NOMO-1 treated with DMSO at 0.1 percent for 48 hours (cell line): ENCODE measurements around the gene CAMP.
A peak's percentile ranks its signal among the peaks of the same experiment; 100 is the strongest.
"Not testable (repeated sequence)": the region's sequence is repeated elsewhere in the genome, so short reads cannot be mapped to it uniquely, and the experiment has no call there.

Experiments used
- DNase-seq: peaks from one replicate; lab custom pipeline; 2025; ENCODE audit not compliant: unreplicated experiment; lab: John Stamatoyannopoulos, UW

CAMP gene

DNA sequence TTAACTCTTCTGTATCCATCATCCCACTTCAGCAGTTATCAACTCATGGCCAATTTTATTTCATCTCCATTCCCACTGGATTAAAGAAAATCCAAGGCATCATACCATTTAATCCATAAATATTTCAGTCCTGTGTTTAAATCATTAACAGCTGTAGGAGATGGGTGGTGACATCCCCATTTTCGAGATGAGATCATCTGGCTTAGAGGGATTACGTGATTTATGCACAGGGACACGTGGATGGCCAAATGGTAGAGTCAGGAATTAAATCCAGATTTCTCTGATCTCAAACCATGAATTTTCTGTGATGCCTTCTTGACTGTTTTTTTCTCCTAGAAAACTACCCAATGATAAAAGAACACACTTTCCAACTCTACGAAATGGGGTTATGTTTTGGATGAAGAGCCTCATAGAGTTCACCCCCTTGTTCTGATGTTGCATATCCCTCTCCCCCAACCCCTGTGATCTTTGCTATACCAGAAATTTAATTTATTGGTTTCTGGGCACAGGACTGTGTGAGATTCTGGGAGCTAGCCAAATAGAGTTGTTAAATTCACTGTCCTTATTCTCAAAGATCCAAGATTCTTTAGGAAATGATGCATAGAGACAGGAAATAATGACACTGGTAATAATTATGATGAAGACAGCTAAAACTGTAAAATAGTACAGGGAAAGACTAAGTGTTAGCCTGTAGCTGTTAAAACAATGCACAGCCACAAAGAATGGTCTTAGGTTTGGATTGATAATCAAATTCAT is 25.0 kb downstream of the CAMP start:
- DNase-seq, result no peak

DNA sequence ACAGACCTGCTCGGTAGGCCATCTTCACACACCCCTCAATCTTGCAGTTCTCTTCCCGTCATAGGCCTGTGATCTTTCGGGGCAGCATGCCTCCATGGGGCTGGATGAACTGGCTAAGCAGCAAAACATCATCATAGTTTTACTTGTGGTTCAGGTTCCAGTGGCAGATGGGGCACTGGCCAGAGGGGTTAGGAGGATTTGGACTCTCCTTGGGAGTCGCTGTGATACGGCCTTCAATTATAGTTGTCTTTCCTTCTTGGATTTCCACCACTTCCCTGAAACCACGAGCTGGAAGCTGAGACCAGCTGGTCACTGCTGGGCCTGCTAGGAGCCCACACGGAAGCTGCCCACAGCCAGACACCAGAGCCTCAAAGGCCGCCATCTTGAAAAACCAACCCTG is 33.3 kb downstream of the CAMP start:
- no peak for DNase-seq

DNA sequence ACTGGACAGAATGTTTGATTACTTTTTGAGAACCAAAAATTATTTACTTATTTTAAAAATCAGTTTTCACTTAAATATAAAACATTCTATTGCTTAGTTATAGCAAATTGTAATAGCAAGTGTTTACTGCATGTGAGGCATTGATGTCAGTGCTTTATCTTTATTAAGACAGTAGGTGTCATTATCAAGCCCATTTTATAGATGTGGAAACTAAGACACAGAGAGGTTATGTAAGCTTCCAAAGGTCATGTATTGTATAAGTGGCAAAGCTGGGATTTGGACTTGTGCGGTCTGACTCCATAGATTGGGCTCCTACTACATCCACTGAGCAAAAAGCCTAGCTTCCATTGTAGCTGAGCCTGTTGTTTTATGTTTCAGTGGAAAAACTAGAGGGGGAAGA is 35.2 kb downstream of the CAMP start:
- no peak for DNase-seq

DNA sequence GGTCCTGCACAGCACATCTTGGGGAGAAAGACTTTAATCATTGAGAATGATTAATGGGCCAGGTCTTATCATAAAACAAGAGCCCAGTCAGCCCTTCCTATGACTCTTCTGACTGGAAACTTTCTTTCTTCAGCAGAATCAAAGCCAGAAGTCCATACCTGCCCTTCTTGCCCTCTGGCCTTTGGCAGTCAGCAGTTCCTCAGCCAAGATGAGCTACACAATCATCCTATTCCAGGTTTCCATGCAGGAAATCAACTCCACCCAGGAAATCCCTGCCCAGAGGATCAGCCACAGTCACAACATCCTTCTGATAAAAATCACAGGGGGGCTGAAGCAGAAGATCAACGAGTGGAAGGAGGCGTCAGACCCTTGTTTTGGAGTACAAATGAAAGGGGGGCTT is 44.5 kb downstream of the CAMP start:
- no peak for DNase-seq

DNA sequence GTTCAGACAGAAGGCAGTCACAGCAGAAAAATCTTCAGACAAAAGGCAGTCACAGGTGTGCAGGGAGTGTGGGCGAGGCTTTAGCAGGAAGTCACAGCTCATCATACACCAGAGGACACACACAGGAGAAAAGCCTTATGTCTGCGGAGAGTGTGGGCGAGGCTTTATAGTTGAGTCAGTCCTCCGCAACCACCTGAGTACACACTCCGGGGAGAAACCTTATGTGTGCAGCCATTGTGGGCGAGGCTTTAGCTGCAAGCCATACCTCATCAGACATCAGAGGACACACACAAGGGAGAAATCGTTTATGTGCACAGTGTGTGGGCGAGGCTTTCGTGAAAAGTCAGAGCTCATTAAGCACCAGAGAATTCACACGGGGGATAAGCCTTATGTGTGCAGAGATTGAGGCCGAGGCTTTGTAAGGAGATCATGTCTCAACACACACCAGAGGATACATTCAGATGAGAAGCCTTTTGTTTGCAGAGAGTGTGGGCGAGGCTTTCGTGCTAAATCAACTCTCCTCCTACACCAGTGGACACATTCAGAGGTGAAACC is 45.2 kb downstream of the CAMP start:
- DNase-seq, result no peak

DNA sequence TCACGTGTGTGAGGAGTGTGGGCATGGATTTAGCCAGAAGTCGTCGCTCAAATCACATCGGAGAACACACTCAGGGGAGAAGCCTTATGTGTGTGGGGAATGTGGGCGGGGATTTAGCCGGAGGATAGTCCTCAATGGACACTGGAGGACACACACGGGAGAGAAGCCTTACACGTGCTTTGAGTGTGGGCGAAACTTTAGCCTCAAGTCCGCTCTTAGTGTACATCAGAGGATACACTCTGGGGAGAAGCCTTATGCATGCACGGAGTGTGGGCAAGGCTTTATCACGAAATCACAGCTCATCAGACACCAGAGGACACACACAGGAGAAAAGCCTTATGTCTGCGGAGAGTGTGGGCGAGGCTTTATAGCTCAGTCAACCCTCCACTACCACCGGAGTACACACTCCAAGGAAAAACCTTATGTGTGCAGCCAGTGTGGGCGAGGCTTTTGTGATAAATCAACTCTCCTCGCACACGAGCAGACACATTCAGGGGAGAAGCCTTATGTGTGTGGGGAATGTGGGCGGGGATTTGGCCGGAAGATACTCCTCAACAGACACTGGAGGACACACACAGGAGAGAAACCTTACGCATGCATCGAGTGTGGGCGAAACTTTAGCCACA is 45.8 kb downstream of the CAMP start:
- no peak for DNase-seq

DNA sequence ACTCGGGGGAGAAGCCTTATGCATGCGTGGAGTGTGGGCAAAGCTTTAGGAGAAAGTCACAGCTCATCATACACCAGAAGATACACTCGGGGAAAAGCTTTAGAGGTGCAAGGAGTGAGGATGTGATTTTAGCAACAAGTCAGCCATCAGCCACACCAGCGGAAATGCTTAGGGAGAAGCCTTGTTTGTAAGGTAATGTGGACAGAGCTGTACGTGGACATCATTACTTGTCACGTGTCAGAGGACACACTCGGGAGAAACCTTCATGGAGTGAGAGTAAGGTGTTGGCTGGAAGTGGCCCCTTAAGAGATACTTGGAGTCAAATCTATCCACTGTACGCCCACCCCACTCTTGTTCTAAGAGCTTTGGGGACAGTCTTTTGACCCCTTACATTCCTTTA is 46.3 kb downstream of the CAMP start:
- no peak for DNase-seq

DNA sequence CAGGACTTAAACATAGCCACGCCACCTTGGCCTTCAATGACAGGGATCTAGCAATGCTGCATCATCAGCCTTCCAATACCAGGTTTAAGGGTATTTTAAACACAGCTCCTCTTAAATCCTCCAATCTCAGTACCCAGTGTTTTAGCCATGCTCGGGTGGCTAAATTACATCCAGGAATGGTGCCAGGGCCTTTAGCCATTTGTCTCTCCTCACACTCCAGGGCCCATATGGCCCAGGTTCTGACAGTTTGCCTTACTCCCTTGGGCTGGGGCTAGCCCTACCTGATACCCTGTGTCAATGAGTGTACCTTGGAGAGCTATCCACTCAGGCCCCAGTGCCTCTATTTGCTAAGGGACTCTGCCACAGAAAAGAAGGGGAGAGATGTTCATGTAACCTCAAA is 47.0 kb downstream of the CAMP start:
- no peak for DNase-seq

DNA sequence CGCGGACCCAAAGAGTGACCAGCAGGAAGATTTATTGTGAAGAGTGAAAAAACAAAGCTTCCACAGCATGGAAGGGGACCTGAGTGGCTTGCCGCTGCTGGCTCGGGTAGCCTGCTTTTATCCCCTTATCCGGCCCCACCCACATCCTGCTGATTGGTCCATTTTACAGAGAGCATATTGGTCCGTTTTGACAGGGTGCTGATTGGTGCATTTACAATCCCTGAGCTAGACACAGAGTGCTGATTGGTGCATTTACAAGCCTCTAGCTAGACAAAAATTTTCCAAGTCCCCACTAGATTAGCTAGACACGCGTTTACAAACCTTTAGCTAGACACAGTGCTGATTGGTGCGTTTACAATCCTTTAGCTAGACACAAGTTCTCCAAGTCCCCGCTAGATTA is 47.9 kb downstream of the CAMP start:
- DNase-seq, result not testable (repeated sequence)

DNA sequence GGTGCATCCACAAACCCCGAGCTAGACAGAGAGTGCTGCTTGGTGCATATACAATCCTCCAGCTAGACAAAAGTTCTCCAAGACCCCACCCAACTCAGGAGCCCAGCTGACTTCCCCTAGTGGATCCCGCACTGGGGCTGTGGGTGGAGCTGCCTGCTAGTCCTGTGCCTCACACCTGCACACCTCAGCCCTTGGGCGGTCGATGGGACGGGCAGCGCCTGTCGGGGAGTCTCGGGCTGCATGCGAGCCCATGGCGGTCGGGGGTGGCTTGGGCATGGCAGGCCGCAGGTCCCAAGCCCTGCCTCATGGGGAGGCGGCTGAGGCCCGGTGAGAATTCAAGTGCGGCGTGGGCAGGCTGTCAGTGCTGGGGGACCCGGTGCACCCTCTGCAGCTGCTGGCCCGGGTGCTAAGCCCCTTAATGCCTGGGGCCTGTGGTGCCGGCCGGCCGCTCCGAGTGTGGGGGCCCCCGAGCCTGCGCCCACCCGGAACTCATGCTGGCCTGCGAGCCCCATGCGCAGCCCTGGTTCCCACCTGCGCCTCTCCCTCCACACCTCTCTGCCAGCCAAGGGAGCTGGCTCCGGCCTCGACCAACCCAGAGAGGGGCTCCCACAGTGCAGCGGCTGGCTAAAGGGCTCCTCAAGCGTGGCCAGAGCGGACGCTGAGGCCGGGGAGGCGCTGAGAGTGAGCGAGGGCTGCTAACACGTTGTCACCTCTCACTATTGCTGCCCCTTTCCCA is 48.6 kb downstream of the CAMP start:
- no peak for DNase-seq

DNA sequence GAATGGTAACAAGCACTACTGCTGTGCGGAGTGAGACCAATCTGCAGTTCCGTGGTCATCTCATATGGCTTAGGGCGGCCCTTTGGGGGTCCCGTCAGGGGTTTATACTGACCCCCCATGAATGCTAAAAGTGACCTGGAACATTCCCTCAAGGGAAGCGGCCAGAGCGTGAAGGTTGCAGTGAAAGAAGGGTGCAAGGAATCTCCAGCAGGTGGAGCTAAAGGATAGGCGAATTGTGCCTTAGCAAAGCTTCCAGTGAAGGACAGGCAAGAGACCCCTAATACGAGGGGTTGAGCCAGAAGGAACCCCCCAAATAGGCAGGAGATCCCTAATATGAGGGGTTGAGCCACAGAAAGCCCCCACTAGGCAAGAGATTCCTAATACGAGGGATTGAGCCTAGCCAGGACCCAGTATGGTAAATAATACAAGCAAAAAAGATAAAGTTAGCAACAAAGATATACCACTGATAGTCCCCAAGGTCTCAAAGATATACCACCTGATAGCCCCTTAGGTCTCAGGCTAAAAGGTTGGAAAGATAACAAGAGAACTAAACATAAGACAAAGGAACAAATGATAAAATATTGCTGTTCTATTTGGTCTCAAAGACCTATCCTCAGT is 50.4 kb downstream of the CAMP start:
- peak; percentile 53 for DNase-seq

DNA sequence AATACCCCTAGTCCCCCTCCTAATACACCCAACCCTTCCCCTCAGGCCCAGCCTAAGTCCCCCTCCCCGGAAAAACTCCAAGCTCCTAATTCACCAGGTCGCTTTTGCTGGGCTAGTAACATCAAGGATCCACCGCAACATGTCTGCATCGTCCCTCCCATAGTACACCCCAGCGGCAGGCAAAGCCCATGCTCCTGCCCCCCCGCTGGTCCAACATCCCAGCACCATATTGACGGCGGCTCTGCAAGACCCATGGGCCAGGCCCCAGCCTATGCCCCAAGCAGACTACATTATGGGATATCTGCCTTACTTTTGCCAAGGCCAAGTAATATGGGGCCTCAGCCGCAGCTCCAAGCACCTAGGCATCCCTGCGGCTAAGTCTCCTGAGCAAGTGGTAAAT is 51.2 kb downstream of the CAMP start:
- no peak for DNase-seq
